Endothelial cell of umbilical vein (primary cell): ENCODE data around the gene CXCR4. TPM values are rescaled to one million over a fixed set of nuclear protein-coding genes. Genes with fewer than 3 reads are reported as not detected.

ENCODE experiments used
- BruUV-seq: library from RNA; stranded (reverse); fragments of 400-500 nt; replicated peaks from 2 replicates; lab custom pipeline; 2021; lab: Mats Ljungman, UMichigan
- CTCF ChIA-PET: fragments of 300-600, 350-600 bp; sonication (Branson Sonifier 250); formaldehyde crosslinking; loops from one replicate; lab custom pipeline; 2021; ENCODE audit warnings: antibody characterized with exemption, inconsistent platforms; lab: Charles Lee
- POLR2A ChIA-PET: fragments of 300-600, 350-600 bp; sonication (Branson Sonifier 250); formaldehyde crosslinking; loops from one replicate; lab custom pipeline; 2021; ENCODE audit warnings: antibody characterized with exemption, inconsistent platforms; lab: Charles Lee
- DNase-seq: peaks from one replicate; pipeline ENCODE4 v3.0.0-alpha.2; 2011; ENCODE audit warnings: low read depth, low spot score
- FAIRE-seq: peaks from 2 replicates; lab custom pipeline; 2011; peaks lifted over from hg19 to GRCh38; lab: Jason Lieb, UNC
- H2AFZ ChIP-seq: 2 replicates; pipeline ENCODE4 v1.6.0; 2012; ENCODE audit warnings: low read depth, low read length, control low read depth, inconsistent platforms
- H3K27ac ChIP-seq: 2 replicates; pipeline ENCODE4 v1.5.1; 2011; ENCODE audit warnings: low read depth, mild to moderate bottlenecking, control low read depth, low read length, moderate library complexity; ENCODE audit not compliant: insufficient read depth
- H3K27me3 ChIP-seq, 2 experiments: 2 replicates each; pipeline versions ENCODE4 v1.6.0 to v1.6.1; 2011; ENCODE audit warnings: low read length in 2 of 2, mixed read lengths in 1 of 2; ENCODE audit not compliant: control insufficient read depth in 2 of 2, insufficient read depth in 2 of 2
- H3K36me3 ChIP-seq, 2 experiments: 2 replicates in 1 of 2; 3 replicates in 1 of 2; pipeline ENCODE4 v1.5.1; 2011; ENCODE audit warnings: low read length in 2 of 2, mild to moderate bottlenecking in 1 of 2, moderate library complexity in 1 of 2; ENCODE audit not compliant: control insufficient read depth in 2 of 2, insufficient read depth in 2 of 2; ENCODE audit errors: extremely low read depth in 1 of 2
- H3K4me1 ChIP-seq: 3 replicates; pipeline ENCODE4 v1.5.1; 2011; ENCODE audit warnings: mild to moderate bottlenecking, low read length; ENCODE audit not compliant: control insufficient read depth, insufficient read depth; ENCODE audit errors: extremely low read depth
- H3K4me2 ChIP-seq: 2 replicates; pipeline ENCODE4 v1.6.1; 2011; ENCODE audit warnings: low read length, control low read depth, mixed read lengths; ENCODE audit not compliant: insufficient read depth
- H3K4me3 ChIP-seq, 3 experiments: fragments of 200-600 bp in 1 of 3; sonication (generic), shearing (Covaris generic) in 1 of 3; replicated peaks in 1 of 3; 2 replicates each; pipeline ENCODE4 v1.5.1; 2011 to 2016; ENCODE audit warnings: control low read depth in 3 of 3, low read length in 3 of 3, mild to moderate bottlenecking in 2 of 3, inconsistent platforms in 1 of 3, low read depth in 1 of 3, moderate library complexity in 1 of 3; ENCODE audit not compliant: insufficient read depth in 1 of 3
- H3K79me2 ChIP-seq: 2 replicates; pipeline ENCODE4 v1.6.0; 2012; ENCODE audit warnings: low read length, inconsistent platforms; ENCODE audit not compliant: control insufficient read depth, insufficient read depth
- H3K9ac ChIP-seq: replicated peaks from 2 replicates; pipeline ENCODE3; 2011; ENCODE audit warnings: low read length, control low read depth; ENCODE audit not compliant: insufficient read depth; ENCODE audit errors: extremely low read depth
- H3K9me1 ChIP-seq: replicated peaks from 3 replicates; pipeline ENCODE4 v1.6.0; 2011; ENCODE audit warnings: mild to moderate bottlenecking, low read length; ENCODE audit not compliant: control insufficient read depth, insufficient read depth; ENCODE audit errors: extremely low read depth
- H3K9me3 ChIP-seq: replicated peaks from 2 replicates; pipeline ENCODE4 v1.5.1; 2012; ENCODE audit warnings: low read length, inconsistent platforms; ENCODE audit not compliant: control insufficient read depth, insufficient read depth
- H4K20me1 ChIP-seq: replicated peaks from 2 replicates; pipeline ENCODE3; 2011; ENCODE audit warnings: mild to moderate bottlenecking, low read length; ENCODE audit not compliant: control insufficient read depth, insufficient read depth; ENCODE audit errors: extremely low read depth
- EZH2 ChIP-seq: IDR thresholded peaks from 2 replicates; pipeline ENCODE4 v1.6.1; 2012; ENCODE audit warnings: borderline replicate concordance, low read depth, mild to moderate bottlenecking, moderate library complexity, low read length, inconsistent platforms; ENCODE audit not compliant: severe bottlenecking
- GATA2 ChIP-seq: IDR thresholded peaks from 2 replicates; pipeline ENCODE4 v1.7.0; 2011; ENCODE audit warnings: low read depth, mild to moderate bottlenecking, moderate library complexity, mixed read lengths, low read length; ENCODE audit not compliant: insufficient read length, insufficient read depth
- JUN ChIP-seq: IDR thresholded peaks from 2 replicates; pipeline ENCODE4 v1.6.1; 2011; ENCODE audit warnings: borderline replicate concordance, low read depth; ENCODE audit not compliant: insufficient read length, insufficient read depth
- MYC ChIP-seq: IDR thresholded peaks from one replicate; pipeline ENCODE4 v1.6.1; 2011; ENCODE audit warnings: mild to moderate bottlenecking, low read depth, low read length
- POLR2A ChIP-seq: IDR thresholded peaks from 2 replicates; pipeline ENCODE4 v1.6.1; 2012; ENCODE audit warnings: low read depth, mild to moderate bottlenecking, control low read depth, low read length
- POLR2AphosphoS5 ChIP-seq: IDR thresholded peaks from 2 replicates; pipeline ENCODE4 v1.6.1; 2012; ENCODE audit warnings: low read depth, mild to moderate bottlenecking, control low read depth, low read length, moderate library complexity; ENCODE audit not compliant: insufficient read depth
- dilution Hi-C: fragments of 300-500 bp; cut with MboI; formaldehyde crosslinking; loops from one replicate; pipeline ENCODE4 v1.15.0; 2019; ENCODE audit warnings: low sequenced_read_pairs; ENCODE audit not compliant: extremely low pct_ligation_motif_present
- intact Hi-C: fragments of 100-400 bp; cut with micrococcal nuclease; formaldehyde crosslinking; loops from one replicate; pipeline ENCODE4 v1.10.0; 2022
- polyA plus RNA-seq, 4 experiments: library from polyadenylated mRNA; depleted of rRNA in 3 of 4; stranded (reverse) in 3 of 4; unstranded in 1 of 4; fragments of >200 nt; gene quantifications; 2 replicates each; pipeline versions ENCODE4 v1.2.1 to v1.2.3, GENCODE V29; 2011 to 2012; ENCODE audit warnings: missing spikeins in 1 of 4
- total RNA-seq: library from RNA; stranded (reverse); gene quantifications from 2 replicates; pipeline ENCODE4 v1.2.3, GENCODE V29; 2021
- TF ChIP-seq, protein P1 (sequence below), 2 donors: IDR thresholded peaks; 1 replicate in 1 of 2; 2 replicates in 1 of 2; pipeline ENCODE4 v1.5.1; 2011; ENCODE audit warnings: low read length in 2 of 2, mild to moderate bottlenecking in 2 of 2, moderate library complexity in 2 of 2, control low read depth in 1 of 2, inconsistent platforms in 1 of 2, low read depth in 1 of 2; ENCODE audit not compliant: insufficient read depth in 1 of 2; ENCODE audit errors: extremely low read depth in 1 of 2

Gene CXCR4
- total and polyA plus RNA-seq, 2 donors (not counting 3 experiments of a cell fraction or from before 2014, with no cell fraction given) = 42.2 to 52.4 TPM

DNA sequence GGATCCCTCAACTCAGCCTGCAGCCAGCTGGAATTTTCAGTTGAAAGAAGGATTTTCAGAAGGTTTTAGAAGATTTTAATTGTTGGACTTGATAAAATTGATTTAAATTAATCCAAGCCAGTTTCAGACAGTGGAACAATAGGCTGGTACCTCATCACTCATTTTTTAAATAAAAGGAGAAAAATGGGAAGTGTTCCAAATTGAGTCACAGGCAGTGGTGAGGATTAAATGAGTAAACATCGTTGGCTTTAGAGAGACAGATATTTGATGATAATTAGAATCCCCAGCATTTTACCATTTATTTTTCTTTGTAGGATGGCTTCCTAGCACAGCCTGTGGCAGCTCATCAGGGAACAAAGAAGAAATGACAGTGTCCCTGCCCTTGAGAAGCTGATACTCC is 7.4 kb downstream of the CXCR4 start:
- Histone ChIP-seq H3K4me3 (no peak overlapping the region), H3K9ac (no peak overlapping the region), H3K9me3 (no peaks in the 10 kb centered on the region), H2AFZ (no peak overlapping the region), H3K4me2 (no peak overlapping the region), H3K9me1 (no peaks in the 10 kb centered on the region), H3K36me3 (peaks cover 0 to 3% of the 10 kb centered on the region in 2 experiments), H3K27ac (no peak overlapping the region), H3K27me3 (peaks cover 16% of the 10 kb centered on the region in 2 experiments), H3K4me1 (no peaks in the 10 kb centered on the region), H3K79me2 (no peaks in the 10 kb centered on the region), H4K20me1 (no peaks in the 10 kb centered on the region)
- no TSS peak for BruUV-seq
- no peak for DNase-seq
- no peak for FAIRE-seq
- ChIA-PET POLR2A (no interaction called here), CTCF (no interaction called here)
- intact Hi-C loops (no loop called here), dilution Hi-C loops (no loop called here)
- no peak for TF ChIP-seq MYC
- no peak for TF ChIP-seq GATA2
- TF ChIP-seq, protein P1, sequence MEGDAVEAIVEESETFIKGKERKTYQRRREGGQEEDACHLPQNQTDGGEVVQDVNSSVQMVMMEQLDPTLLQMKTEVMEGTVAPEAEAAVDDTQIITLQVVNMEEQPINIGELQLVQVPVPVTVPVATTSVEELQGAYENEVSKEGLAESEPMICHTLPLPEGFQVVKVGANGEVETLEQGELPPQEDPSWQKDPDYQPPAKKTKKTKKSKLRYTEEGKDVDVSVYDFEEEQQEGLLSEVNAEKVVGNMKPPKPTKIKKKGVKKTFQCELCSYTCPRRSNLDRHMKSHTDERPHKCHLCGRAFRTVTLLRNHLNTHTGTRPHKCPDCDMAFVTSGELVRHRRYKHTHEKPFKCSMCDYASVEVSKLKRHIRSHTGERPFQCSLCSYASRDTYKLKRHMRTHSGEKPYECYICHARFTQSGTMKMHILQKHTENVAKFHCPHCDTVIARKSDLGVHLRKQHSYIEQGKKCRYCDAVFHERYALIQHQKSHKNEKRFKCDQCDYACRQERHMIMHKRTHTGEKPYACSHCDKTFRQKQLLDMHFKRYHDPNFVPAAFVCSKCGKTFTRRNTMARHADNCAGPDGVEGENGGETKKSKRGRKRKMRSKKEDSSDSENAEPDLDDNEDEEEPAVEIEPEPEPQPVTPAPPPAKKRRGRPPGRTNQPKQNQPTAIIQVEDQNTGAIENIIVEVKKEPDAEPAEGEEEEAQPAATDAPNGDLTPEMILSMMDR (IDR thresholded peaks at IDR 0.05; ENCODE audit: extremely low read depth in 1 of 2, insufficient read depth in 1 of 2, low read depth in 1 of 2, low read length in 2 of 2) = no peak
- TF ChIP-seq POLR2A = no peak
- TF ChIP-seq POLR2AphosphoS5 = no peak
- no peak for TF ChIP-seq JUN

DNA sequence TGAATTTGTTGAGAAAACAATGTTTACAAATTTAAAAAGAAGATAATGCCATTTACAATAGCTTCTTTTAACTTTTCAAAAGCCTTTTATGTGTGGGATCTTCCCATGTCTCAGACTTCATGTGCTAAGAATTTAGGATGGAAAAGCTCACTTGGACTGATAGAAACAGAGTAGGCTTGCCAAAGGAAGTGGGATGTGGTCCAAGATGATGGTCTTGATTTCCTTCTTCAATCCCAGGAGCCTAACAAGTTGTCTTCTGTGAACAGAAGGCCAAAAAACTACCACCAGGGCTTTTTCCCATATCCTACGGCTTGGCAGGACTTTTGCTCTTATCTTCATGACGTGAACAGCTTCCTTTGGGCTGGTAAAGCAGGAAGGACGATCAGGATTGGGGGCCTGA is 9.5 kb downstream of the CXCR4 start:
- intact Hi-C loops (no loop called here), dilution Hi-C loops (no loop called here)
- no peak overlapping the region for H3K4me2 ChIP-seq
- TF ChIP-seq POLR2A (no peak), POLR2AphosphoS5 (no peak), JUN (no peak), EZH2 (no peak), MYC (no peak), GATA2 (no peak)
- TF ChIP-seq, protein P1 (IDR thresholded peaks at IDR 0.05; ENCODE audit: extremely low read depth in 1 of 2, insufficient read depth in 1 of 2, low read depth in 1 of 2, low read length in 2 of 2) = no peak
- H2AFZ ChIP-seq = no peak overlapping the region
- H3K27me3 ChIP-seq = peaks cover 5% of the 10 kb centered on the region in 2 experiments
- H3K9me1 ChIP-seq = no peaks in the 10 kb centered on the region
- no peaks in the 10 kb centered on the region for H4K20me1 ChIP-seq
- no peaks in the 10 kb centered on the region for H3K9me3 ChIP-seq
- no peaks in the 10 kb centered on the region for H3K79me2 ChIP-seq
- no TSS peak for BruUV-seq
- DNase-seq = no peak
- H3K9ac ChIP-seq = no peak overlapping the region
- no peak overlapping the region for H3K4me3 ChIP-seq
- POLR2A ChIA-PET = no interaction called here
- H3K36me3 ChIP-seq = no peaks in the 10 kb centered on the region
- no peaks in the 10 kb centered on the region for H3K4me1 ChIP-seq
- CTCF ChIA-PET = interaction anchor here (0.7 kb wide), 1 partner anchor 11 kb away, joined by 3 read pairs; no protein-coding TSS in a partner anchor
- no peak for FAIRE-seq
- no peak overlapping the region for H3K27ac ChIP-seq
